HG03108 (cell line): ENCODE measurements around the gene C7orf33.

ENCODE experiments used
- ATAC-seq: cut with Tn5 transposase; IDR thresholded peaks from one replicate; pipeline ENCODE4 v1.9.1; 2021; ENCODE audit warnings: moderate library complexity; ENCODE audit not compliant: unreplicated experiment

The C7orf33 gene

DNA sequence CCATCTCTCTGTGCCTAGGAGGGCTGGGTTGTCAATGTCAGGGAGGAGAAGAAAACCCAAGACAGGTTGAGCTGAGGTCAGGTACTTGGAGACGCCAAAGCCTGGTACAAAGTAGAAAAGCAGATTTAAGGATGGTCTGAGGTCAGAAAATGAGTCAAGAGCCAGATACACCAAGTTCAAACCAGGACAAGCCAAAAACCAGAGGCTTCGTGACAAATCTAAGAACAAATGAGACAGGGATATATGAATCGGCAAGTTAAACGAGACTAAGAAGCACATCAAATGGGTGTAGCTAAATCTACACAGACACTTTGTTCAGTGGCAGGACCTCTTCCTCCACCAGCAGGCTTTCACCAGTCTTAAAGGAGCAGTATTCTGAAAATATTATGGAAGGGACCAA, 34.2 kb downstream of the C7orf33 start:
- no peak for ATAC-seq

DNA sequence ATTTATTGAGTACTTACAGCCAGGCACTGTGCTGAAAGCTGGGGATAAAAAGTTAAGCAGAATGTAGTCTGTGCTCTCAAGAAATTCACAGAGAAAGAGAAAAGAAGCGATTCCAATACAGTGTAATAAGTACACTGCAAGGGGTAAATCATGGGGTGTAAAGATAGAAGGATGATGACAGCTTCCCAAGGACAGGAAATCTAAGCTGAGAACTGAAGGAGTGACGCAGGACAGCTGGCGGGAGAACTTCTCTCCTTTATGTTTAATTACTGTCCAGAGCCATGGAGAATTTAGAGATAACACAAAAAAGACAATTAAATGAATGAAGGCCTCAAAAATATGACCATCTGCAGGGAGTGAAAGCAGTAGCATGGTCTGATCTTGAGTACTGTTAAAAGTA, 34.8 kb downstream of the C7orf33 start:
- ATAC-seq: no peak

DNA sequence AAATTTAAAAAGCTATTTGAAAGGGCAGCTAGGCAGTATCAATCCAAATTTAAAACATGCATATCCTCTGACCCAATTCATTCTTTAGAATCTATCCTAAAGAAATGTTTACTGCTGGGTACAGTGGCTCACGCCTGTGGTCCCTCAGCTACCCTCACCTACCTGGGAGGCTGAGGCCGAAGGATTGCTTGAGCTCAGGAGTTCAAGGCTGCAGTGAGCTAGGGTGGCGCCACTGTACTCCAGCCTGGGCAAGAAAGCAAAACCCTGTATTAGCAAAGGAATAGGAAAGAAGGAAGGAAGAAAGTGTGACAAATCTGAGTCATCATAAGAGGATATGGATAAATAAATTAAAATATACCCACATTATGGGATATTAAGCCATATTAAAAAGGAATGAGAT, 36.3 kb downstream of the C7orf33 start:
- ATAC-seq: no peak

DNA sequence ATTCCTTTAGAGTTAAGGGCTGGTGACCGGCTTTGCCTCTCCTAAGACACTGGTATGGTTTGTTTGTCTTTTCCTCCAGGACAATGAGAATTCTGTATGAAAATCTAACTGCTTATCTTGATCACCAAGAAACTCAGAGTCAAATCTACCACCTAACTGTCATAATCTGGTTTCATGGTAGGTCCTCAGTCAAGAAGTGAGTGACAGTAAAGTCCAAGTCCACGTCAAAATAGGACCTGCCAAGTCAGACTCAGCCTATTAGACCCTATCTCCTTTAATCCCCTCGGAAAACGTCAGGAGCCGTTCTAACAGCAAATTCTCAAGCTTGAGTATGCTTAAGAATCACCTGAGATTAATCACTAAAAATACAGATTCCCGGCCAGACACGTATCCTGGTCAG, 37.4 kb downstream of the C7orf33 start:
- no peak for ATAC-seq

DNA sequence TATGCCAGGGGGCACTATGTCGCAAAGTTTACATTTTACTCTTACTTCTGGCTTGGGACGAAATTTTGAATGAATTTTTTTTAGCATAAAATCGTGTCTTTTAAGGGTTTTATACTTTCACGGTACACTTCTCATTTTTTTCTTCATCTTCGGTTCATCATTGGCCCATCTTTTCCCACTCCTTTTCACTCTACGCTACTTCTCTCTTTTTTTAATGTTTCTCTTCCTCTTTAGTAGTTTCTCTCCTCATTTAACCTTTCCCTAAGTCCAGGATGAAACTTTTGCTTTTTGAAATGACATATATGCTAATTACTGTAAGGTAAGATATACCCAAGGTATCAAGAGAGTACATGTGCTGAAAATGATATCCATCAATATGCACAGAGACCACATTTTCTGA, 39.5 kb downstream of the C7orf33 start:
- no peak for ATAC-seq

DNA sequence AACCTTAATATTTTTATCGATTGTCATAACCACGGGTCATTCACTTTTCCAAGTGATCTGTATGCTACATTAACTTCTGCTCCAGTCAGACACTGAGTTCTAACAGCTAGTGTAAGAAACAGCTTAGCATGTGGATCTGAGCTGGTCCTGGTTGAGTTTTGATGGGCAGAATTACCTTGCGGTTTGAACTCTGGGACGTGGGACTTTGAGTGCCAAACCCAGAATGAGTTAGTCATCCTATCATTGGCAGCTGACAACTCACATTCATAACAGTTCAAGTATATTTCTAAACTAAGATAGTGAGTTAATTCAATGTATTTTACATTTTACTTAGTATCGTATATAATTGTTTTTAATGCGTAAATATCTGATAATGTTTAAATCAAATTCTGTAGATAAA, 43.2 kb downstream of the C7orf33 start:
- ATAC-seq: no peak

DNA sequence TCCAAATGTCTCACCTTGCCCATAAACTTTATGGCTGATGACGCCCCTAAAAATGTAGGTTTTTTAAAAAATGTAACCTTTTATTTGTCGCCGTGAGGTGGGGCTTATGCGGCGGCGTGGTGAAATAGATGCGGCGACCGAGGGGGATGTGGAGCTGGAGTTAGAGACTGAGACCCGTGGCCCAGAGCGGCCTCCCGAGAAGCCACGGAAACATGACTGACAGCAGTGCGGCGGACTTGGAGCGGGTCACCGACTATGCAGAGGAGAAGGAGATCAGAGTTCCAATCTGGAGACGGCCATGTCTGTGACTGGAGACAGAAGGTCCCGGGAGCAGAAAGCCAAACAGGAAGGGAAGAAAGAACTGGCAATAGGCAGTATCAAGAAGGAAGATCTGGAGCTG, 46.5 kb downstream of the C7orf33 start:
- no peak for ATAC-seq

DNA sequence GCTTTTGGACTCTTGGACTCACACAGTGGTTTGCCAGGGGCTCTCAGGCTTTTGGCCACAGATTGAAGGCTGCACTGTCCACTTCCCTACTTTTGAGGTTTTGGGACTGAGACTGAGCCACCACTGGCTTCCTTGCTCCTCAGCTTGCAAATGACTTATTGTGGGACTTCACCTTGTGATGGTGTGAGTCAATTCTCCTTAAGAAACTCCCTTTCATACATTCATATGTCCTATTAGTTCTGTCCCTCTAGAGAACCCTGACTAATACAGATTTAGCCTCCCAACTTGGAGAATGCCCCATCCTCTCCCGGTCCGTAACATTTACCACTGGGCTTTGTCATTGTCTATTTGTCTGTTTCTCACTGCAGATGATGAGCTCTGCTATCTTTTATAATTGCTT, 55.3 kb downstream of the C7orf33 start:
- ATAC-seq: no peak

DNA sequence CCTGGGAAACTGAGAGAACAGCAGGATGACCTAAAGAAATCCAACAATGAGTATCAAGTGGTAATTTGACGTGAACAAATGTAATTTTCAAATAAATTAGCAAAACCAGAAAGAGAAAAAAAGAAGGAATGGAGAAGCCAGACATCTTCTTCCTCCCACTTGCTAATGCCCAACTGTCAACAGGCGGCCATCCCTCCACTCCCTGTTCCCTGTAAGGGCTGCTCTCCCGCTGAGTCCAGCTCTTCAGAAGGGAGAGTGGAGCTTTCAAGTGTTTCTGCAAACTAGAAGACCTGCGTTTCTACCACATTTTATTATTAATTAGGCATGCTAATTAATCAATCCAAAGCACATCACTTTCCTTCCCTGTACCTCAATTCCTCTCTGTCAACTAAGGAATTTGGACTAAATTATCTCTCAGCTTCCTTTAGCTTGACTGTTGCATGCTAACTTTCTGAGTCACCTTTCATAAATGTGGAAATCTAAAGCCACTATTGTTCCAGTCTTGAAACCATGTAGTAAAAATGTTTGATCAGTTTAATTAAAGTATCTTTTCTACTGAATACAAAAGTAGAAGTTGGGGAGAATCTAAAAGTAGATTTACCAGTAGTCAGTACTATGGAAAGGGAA, 59.8 kb downstream of the C7orf33 start:
- no peak for ATAC-seq

DNA sequence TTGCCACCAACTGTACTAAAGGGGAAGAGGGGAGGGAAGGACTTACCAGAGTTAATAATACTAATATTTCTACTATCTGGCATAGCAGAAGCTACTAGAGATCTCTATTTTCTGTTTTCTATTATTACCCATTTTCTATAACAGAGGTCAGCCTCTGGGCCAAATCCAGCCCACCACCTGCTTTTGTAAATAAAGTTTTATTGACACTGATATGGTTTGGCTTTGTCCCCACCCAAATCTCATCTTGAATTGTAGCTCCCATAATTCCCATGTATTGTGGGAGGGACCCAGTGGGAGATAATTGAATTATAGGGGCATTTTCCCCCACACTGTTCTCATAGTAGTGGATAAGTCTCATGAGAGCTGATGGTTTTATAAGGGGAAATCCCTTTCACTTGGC, 62.2 kb downstream of the C7orf33 start:
- ATAC-seq: no peak

DNA sequence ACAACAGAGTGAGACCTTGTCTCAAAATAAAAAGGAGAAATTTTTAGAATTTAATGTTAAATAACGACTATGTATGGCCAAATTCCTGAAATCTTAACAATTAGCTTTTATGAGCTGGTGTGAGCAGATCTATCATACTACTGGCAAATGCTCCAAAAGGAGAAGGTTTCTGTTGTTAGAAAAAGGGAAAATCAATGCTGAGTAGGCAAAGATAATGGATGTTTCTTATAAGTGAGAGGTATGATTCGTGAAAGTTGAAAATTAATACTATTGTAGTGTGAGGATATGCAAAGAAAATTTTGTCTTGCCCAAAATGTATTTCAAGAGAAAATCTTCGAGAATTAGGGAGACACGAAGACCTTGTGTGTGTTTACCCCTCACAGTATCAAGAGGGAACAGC, 67.4 kb downstream of the C7orf33 start:
- ATAC-seq: no peak

DNA sequence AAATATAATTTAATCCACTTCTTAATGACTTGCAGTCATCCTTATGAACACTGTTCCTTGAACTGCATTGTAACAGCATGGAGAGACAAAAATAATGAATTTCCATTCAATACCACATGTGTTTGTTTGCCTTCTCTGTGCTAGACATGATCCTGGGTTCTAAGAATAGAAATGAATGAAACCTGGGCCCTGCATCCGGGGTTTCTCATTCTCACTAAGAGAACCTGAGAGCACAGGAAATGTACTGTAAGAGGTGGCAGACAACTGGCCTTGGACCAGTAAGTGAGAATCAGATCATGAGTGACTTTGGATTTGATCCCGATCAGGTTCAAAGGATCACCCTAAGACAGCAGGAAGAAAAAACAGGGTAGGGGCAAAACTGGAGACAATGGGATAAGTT, 70.9 kb downstream of the C7orf33 start:
- no peak for ATAC-seq

DNA sequence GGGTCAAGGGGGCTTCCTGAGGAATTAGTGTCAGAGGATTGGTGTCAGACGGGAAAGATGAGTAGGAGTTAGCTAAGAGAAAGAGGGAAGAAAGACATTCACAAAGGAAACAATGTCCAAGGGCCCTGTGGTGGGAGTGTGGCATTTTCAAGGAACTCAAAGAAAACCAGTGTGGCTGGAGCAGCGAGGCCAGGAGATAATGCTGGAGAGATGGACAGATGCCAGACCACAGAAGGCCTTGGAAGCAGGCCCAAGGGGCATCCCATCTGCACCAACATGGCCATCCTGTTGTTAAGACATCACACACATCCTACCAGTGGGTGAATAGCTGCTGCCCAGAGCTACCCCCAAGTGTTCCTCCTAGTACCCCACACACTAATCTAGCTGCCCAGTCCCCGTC, 72.1 kb downstream of the C7orf33 start:
- ATAC-seq: no peak

DNA sequence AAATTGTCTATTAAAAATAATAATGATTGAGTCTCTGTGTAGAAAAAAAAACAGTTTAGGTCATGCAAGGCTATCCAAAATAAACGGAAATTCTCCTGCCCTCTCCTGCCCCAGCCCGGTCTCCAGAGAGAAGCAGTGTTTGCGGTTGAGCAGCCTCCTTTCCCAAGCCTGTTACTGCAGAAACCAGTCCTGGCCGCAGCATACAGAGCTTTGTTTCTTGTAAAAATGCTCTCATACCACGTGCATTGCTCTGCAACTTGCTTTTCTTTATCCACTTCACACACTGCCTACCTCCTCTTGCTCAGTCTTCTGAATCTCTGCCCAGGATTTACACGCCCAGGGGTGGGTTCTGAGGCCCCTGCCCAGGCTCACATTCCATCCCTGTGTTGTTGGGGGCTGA, 73.8 kb downstream of the C7orf33 start:
- no peak for ATAC-seq

DNA sequence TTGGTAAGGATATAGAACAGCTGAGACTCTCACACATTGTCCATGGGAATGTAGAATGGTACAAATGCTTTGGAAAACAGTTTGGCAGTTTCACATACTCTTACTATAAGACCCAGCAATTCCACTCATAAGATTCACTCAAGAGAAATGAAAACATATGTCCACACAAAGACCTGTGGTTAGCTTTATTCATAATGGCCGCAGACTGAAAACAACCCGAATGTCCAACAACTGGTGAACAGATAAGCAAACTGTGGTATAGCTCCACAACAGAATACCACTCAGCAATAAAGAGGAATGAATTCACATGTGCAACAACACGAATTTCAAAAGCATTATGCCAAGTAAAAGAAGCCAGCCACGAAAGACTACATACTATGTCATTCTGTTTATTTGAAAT, 74.7 kb downstream of the C7orf33 start:
- no peak for ATAC-seq
